HG03460 (cell line): ENCODE results near the gene TLL1.
A peak's percentile ranks its signal among the peaks of the same experiment; 100 is the strongest.

Experiments
- ATAC-seq: cut with Tn5 transposase; IDR thresholded peaks from one replicate; pipeline ENCODE4 v1.9.1; 2021; ENCODE audit not compliant: unreplicated experiment

TLL1 gene

DNA sequence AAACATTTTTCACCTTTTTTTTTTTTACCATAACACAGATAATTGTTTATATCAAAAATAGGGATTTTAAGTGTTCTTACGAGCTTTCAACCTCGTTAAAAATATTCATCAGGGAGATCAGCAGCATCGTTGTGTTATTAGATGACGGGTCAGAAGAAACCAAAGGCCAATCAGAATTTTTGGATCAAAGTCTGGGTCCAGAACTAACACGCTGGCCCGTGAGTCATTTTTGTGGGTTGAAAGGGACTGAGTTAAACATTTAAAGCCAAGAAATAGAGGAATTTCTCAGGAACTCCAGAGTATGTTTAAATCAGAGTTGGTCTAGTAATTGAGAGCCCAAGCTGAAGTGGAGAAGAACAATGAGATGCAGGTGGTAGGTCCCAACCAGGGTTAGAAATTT lies 170.8 kb downstream of the TLL1 start:
- ATAC-seq: no peak

DNA sequence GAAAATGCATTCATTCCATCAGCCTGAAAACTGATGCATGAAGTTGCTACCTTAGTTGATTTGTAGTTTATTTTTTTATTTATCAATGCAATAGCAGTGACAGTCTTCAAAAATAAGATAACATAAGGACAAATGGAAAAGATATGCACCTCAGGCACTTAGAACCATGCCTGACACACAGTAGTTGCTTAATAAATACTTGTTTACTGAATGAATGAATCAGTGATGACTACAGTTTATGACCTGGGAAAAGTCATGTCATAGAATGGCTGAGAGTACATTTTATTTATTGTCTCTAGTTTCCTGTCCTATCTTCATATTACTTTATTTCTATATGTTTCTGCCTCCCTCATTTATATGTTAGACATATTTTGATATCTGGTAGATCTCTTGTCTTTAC lies 171.8 kb downstream of the TLL1 start:
- no peak for ATAC-seq

GRCh38 chr4:166045457-166045856 lies 172.4 kb downstream of the TLL1 start:
- no peak for ATAC-seq

- ATAC-seq: no peak
Observed at GRCh38 chr4:166049036-166049435, 176.0 kb downstream of the TLL1 start.

GRCh38 chr4:166064721-166065120 lies 191.7 kb downstream of the TLL1 start:
- ATAC-seq: no peak

- ATAC-seq: no peak
Observed at GRCh38 chr4:166065324-166065723, 192.3 kb downstream of the TLL1 start.

- ATAC-seq: no peak
Observed at GRCh38 chr4:166066936-166067335, 193.9 kb downstream of the TLL1 start.

DNA sequence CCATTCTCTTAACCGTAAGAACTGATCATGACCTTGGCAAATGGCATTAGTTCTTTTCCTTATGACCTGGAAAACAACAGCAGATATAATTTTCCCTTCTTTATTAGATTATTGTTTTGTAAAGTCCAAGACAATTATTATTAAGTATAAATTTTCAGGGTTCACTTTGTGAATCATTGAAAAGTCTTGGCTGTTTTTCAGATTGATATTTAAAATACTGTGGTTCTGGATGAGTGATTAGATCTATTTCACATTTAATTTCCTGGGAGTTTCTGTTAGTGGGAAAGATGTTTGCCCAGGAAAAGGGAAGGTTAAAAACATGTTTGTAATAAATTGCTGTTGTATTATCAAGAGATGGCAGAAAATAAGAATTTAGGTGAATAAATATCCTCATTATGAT lies 194.9 kb downstream of the TLL1 start:
- no peak for ATAC-seq

- no peak for ATAC-seq
Observed at GRCh38 chr4:166073783-166074182, 200.7 kb downstream of the TLL1 start.

DNA sequence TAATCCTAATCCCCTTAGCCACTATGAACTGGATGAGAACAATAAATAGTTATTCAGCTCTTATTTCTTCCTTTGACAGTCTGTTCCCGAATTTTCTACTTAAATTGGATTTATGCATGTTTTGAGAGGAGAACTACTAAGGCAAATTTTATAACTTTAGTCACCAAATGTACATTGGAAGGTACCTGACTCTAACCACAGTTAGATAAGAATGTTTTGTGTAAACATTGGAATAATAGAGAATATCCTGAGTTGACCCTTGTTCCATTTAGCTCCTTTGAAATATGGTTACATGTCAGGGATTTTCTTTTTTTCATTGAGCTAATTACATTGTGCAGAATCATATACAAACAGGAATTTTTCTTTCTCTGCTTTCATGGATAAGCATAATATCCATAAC lies 202.6 kb downstream of the TLL1 start:
- no peak for ATAC-seq

GRCh38 chr4:166077782-166078181 lies 204.7 kb downstream of the TLL1 start:
- ATAC-seq: no peak

- ATAC-seq: no peak
Observed at GRCh38 chr4:166078383-166078782, 205.3 kb downstream of the TLL1 start.

DNA sequence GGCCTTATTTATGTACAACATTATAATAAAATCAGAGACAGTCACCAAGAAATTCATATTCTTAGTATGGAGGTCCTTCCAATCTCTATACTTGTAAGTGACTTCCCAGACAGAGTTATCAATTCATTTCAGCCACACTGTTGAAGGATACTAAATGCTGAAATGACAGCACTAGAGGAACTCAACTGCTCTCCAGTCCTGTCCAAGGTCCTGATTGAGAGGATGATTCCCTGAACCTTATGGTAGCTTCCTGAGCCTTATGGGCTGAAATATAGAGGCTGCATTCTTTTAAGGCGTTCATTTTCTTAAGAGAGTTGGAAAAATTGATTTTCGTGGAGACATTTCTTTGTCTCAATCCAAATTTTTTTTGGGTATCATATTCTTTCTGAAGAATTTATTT lies 205.9 kb downstream of the TLL1 start:
- no peak for ATAC-seq

GRCh38 chr4:166087569-166087968 lies 214.5 kb downstream of the TLL1 start:
- ATAC-seq: no peak

DNA sequence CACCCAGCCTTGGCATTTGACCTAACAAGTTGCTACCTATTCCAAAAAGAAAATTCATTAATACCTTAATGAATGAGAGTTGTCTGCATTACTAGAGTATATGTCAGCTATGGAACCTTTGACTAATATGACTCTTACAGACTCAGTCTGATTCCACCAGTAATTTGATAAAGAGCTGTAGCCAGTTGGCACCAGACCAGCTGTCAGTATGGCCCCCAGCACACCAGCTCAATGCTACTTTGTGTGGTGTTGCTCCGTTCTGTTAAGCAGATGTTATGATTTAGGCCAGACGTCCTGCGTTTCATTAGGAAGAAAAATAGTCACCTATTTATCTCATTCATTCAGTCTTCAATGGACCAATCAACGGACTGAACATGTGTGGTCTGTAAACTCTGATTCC lies 215.5 kb downstream of the TLL1 start:
- no peak for ATAC-seq

GRCh38 chr4:166091146-166091545 lies 218.1 kb downstream of the TLL1 start:
- ATAC-seq: no peak

DNA sequence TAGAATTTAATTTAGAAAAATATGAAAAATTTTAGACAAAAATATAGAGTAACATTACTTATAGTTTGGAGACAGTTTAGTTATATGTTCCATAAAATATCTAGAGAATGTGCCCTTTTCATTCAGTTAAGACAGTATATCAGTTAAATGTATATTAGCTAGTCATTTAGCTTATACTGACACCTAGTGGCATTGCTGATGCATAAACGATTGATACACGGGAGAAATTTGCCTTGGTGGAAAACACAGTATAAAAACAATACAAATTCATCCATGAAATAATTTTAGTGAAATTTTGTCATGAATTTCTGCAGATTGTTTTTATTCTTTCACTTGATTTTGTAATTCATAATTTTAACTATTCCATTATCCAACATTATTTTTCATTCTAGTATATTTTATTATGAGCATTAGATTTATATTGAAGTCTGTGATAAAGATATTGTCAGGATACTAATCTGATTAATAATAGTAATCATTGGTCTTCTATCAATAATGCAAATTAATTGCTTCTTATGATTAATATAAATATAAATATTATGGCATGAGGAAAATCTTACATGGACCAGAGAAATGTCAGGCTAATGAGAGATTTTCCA lies 219.0 kb downstream of the TLL1 start:
- ATAC-seq: peak; percentile 84

DNA sequence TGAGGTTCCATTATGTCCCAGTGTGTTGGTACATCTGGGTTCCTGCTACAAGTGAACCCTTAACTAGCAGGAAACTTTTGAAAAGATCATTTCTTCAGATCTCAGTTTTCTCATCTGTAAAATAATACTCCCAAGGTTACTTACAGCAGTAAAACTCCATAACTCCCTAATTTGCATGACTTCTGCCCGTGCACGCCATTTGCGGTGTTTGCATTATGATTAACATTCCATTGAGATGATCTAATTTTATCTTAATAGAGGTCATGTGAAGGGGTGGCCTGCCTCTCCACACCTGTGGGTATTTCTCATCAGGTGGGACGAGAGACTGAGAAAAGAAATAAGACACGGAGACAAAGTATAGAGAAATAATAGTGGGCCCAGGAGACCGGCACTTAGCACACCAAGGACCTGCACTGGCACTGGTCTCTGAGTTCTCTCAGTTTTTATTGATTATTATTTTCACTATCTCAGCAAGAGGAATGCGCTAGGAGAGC lies 219.8 kb downstream of the TLL1 start:
- no peak for ATAC-seq

GRCh38 chr4:166104623-166105022 lies 231.6 kb downstream of the TLL1 start:
- ATAC-seq: no peak

- no peak for ATAC-seq
Observed at GRCh38 chr4:166121897-166122296, 248.9 kb downstream of the TLL1 start.

- no peak for ATAC-seq
Observed at GRCh38 chr4:166123546-166123945, 250.5 kb downstream of the TLL1 start.

- no peak for ATAC-seq
Observed at GRCh38 chr4:166128403-166128802, 255.4 kb downstream of the TLL1 start.

DNA sequence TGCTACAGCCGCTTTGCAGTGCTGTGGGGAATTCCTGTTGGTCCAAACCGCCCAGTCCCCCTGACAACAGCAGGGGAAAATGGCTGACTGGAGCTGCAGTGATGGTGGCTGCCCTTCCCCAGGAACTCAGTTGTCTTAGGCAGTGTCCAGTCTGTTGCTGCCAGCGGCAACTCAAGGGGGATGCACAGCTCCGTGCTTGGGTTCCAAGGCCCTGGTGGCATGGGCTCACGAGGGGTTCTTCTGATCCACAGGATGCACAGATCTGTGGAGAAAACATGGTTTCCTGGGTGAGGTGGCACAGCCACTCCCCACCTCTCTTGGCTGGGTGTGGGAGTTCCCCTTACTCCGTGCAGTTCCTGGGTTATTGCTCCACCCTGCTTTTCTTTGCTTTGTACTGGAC lies 261.2 kb downstream of the TLL1 start:
- no peak for ATAC-seq
